ENCODE measurements around the gene BCKDK.
A peak's percentile ranks its signal among the peaks of the same experiment; 100 is the strongest.

Gene BCKDK

GRCh38 chr16:31106509-31107464 lies 1.4 kb upstream of the BCKDK start:
- H4K20me1 ChIP-seq (ENCODE audit: insufficient read depth), result no peaks in the 10 kb centered on the region
- peak overlapping the region; percentile 98 for H3K4me2 ChIP-seq
- TF ChIP-seq CTCF (conservative IDR thresholded peaks at IDR 0.05; ENCODE audit: low read depth, low read length), result no peak
- H3K9ac ChIP-seq, result peak overlapping the region; percentile 87; the same call in 1 of the 2 replicates
- peak overlapping the region; percentile 75 for H2AFZ ChIP-seq (ENCODE audit: low read depth)
- H3K4me3 ChIP-seq (IDR thresholded peaks at IDR 0.05; ENCODE audit: insufficient read depth, low read depth, low read length), result no peak overlapping the region
- peaks cover 14% of the 10 kb centered on the region; the same call in 1 of the 2 replicates for H3K79me2 ChIP-seq (ENCODE audit: insufficient read depth, low read depth)
- H3K27ac ChIP-seq, result peak overlapping the region; percentile 87
- H3K4me1 ChIP-seq (ENCODE audit: low read depth, poor library complexity, severe bottlenecking), result peaks cover 21% of the 10 kb centered on the region
- H3K27me3 ChIP-seq (ENCODE audit: insufficient read depth, low read depth), result no peaks in the 10 kb centered on the region
- no peaks in the 10 kb centered on the region for H3K36me3 ChIP-seq (ENCODE audit: insufficient read depth)

GRCh38 chr16:31107465-31107867 lies 720 bp upstream of the BCKDK start:
- H3K9ac ChIP-seq, result peak overlapping the region; percentile 87
- peak overlapping the region; percentile 67 for H3K4me3 ChIP-seq (IDR thresholded peaks at IDR 0.05; ENCODE audit: insufficient read depth, low read depth, low read length)
- no peak for TF ChIP-seq CTCF (conservative IDR thresholded peaks at IDR 0.05; ENCODE audit: low read depth, low read length)

DNA sequence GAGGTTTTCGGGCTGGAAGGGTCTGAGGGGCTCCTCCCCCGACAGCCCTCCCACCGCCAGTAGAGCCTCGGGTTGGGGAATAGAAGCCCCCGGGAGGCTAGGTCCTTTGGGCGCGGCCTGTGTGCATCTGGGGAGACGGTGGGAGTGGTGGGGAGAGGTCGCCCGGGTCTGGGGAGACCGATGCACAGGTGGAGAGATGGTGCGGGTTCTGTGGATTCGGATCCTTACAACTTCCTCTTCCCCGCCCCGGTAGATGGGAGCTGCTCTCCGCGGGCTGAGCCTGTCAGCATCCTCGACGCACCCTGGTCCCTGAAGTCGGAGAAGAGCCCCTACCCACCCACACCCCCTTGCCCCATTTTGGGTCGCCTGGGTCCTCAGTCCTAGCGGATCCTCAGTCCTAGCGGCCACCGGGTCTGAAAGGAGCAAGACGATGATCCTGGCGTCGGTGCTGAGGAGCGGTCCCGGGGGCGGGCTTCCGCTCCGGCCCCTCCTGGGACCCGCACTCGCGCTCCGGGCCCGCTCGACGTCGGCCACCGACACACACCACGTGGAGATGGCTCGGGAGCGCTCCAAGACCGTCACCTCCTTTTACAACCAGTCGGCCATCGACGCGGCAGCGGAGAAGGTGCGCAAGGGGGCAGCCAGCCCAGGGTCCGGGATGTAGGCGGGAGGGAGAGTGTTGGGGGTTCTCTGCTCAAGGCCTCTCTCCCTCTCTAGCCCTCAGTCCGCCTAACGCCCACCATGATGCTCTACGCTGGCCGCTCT lies 790 bp downstream of the BCKDK start:
- Histone ChIP-seq H3K27ac (peak overlapping the region; percentile 87), H3K4me2 (peak overlapping the region; percentile 98), H3K79me2 (ENCODE audit: insufficient read depth, low read depth) (peaks cover 14% of the 10 kb centered on the region; the same call in 1 of the 2 replicates), H4K20me1 (ENCODE audit: insufficient read depth) (no peaks in the 10 kb centered on the region), H3K9ac (peak overlapping the region; percentile 87), H3K27me3 (ENCODE audit: insufficient read depth, low read depth) (no peaks in the 10 kb centered on the region), H3K4me3 (IDR thresholded peaks at IDR 0.05; ENCODE audit: insufficient read depth, low read depth, low read length) (no peak overlapping the region), H3K4me1 (ENCODE audit: low read depth, poor library complexity, severe bottlenecking) (peaks cover 21% of the 10 kb centered on the region), H3K36me3 (ENCODE audit: insufficient read depth) (no peaks in the 10 kb centered on the region), H2AFZ (ENCODE audit: low read depth) (peak overlapping the region; percentile 75)
- no peak for TF ChIP-seq CTCF (conservative IDR thresholded peaks at IDR 0.05; ENCODE audit: low read depth, low read length)

More at GRCh38 chr16:31107465-31107867, 720 bp upstream of the BCKDK start:
- Histone ChIP-seq H4K20me1 (ENCODE audit: insufficient read depth) (no peaks in the 10 kb centered on the region), H3K4me1 (ENCODE audit: low read depth, poor library complexity, severe bottlenecking) (peaks cover 21% of the 10 kb centered on the region), H3K27ac (peak overlapping the region; percentile 87), H3K27me3 (ENCODE audit: insufficient read depth, low read depth) (no peaks in the 10 kb centered on the region), H3K79me2 (ENCODE audit: insufficient read depth, low read depth) (peaks cover 14% of the 10 kb centered on the region; the same call in 1 of the 2 replicates), H3K36me3 (ENCODE audit: insufficient read depth) (no peaks in the 10 kb centered on the region), H3K4me2 (peak overlapping the region; percentile 98), H2AFZ (ENCODE audit: low read depth) (peak overlapping the region; percentile 75)

- no peak for TF ChIP-seq CTCF (conservative IDR thresholded peaks at IDR 0.05; ENCODE audit: low read depth, low read length)
- no peak overlapping the region for H3K9ac ChIP-seq
These were observed 1.4 kb downstream of the BCKDK start for GRCh38 chr16:31109622-31110021.

More at GRCh38 chr16:31109622-31110021, 1.4 kb downstream of the BCKDK start:
- H3K27me3 ChIP-seq (ENCODE audit: insufficient read depth, low read depth), result no peaks in the 10 kb centered on the region
- H2AFZ ChIP-seq (ENCODE audit: low read depth), result no peak overlapping the region
- peaks cover 14% of the 10 kb centered on the region; the same call in 1 of the 2 replicates for H3K79me2 ChIP-seq (ENCODE audit: insufficient read depth, low read depth)
- peak overlapping the region; percentile 98; the same call in 1 of the 2 replicates for H3K4me2 ChIP-seq
- H4K20me1 ChIP-seq (ENCODE audit: insufficient read depth), result no peaks in the 10 kb centered on the region
- H3K4me3 ChIP-seq (IDR thresholded peaks at IDR 0.05; ENCODE audit: insufficient read depth, low read depth, low read length), result no peak overlapping the region
- H3K36me3 ChIP-seq (ENCODE audit: insufficient read depth), result no peaks in the 10 kb centered on the region
- no peak overlapping the region for H3K27ac ChIP-seq
- peaks cover 21% of the 10 kb centered on the region for H3K4me1 ChIP-seq (ENCODE audit: low read depth, poor library complexity, severe bottlenecking)

All from KMS-11 (cell line).